Type B pancreatic cell (in vitro differentiated cells): ENCODE data around the gene RAB20. TPM values are rescaled to one million over a fixed set of nuclear protein-coding genes. Genes with fewer than 3 reads are reported as not detected.
"Not testable (repeated sequence)": the region's sequence is repeated elsewhere in the genome, so short reads cannot be mapped to it uniquely, and the experiment has no call there.

Source experiments
- DNase-seq: peaks from one replicate; pipeline ENCODE4 v3.0.0; 2021; ENCODE audit warnings: mixed read lengths; ENCODE audit not compliant: unreplicated experiment; ENCODE audit errors: extremely low spot score
- H3K27ac Mint-ChIP-seq: 2 replicates; pipeline ENCODE4 v1.8.0; 2021; ENCODE audit warnings: mild to moderate bottlenecking, mixed read lengths
- H3K27me3 Mint-ChIP-seq: 2 replicates; pipeline ENCODE4 v1.8.0; 2021; ENCODE audit warnings: mixed read lengths
- H3K36me3 Mint-ChIP-seq: 2 replicates; pipeline ENCODE4 v1.8.0; 2021; ENCODE audit warnings: mixed read lengths
- H3K4me1 Mint-ChIP-seq: one replicate; pipeline ENCODE4 v1.8.0; 2021; ENCODE audit warnings: mixed read lengths; ENCODE audit not compliant: unreplicated experiment
- H3K4me3 Mint-ChIP-seq: 2 replicates; pipeline ENCODE4 v1.8.0; 2021; ENCODE audit warnings: mild to moderate bottlenecking, mixed read lengths
- H3K9me3 Mint-ChIP-seq: 2 replicates; pipeline ENCODE4 v1.8.0; 2021; ENCODE audit warnings: mixed read lengths
- CTCF ChIP-seq: fragments of 200-600 bp; sonication (generic); conservative IDR thresholded peaks from 2 replicates; pipeline ENCODE4 v1.5.0; 2021; ENCODE audit warnings: antibody characterized with exemption, mild to moderate bottlenecking
- total RNA-seq: library from RNA; stranded (reverse); gene quantifications from 2 replicates; pipeline ENCODE4 v1.2.1, GENCODE V29; 2021; ENCODE audit warnings: low replicate concordance

The RAB20 gene
- total RNA-seq, 1 donor from 2014 or later = 6.4 TPM

- no peak for TF ChIP-seq CTCF
- H3K27ac Mint-ChIP-seq = no peak overlapping the region
- peaks cover 19% of the 10 kb centered on the region for H3K4me1 Mint-ChIP-seq
- DNase-seq = no peak
- H3K36me3 Mint-ChIP-seq = no peaks in the 10 kb centered on the region
- no peaks in the 10 kb centered on the region for H3K9me3 Mint-ChIP-seq
- no peak overlapping the region for H3K4me3 Mint-ChIP-seq
- no peaks in the 10 kb centered on the region for H3K27me3 Mint-ChIP-seq
These were observed 22.9 kb downstream of the RAB20 start for GRCh38 chr13:110538632-110539031.

- Mint-ChIP-seq H3K36me3 (no peaks in the 10 kb centered on the region), H3K4me1 (peaks cover 9% of the 10 kb centered on the region), H3K4me3 (no peak overlapping the region), H3K27me3 (no peaks in the 10 kb centered on the region), H3K9me3 (no peaks in the 10 kb centered on the region), H3K27ac (no peak overlapping the region)
- DNase-seq = no peak
- TF ChIP-seq CTCF = no peak
These were observed 25.4 kb downstream of the RAB20 start for GRCh38 chr13:110536006-110536693.

- Mint-ChIP-seq H3K36me3 (no peaks in the 10 kb centered on the region), H3K9me3 (no peaks in the 10 kb centered on the region), H3K27ac (no peak overlapping the region), H3K27me3 (no peaks in the 10 kb centered on the region), H3K4me1 (peaks cover 4% of the 10 kb centered on the region), H3K4me3 (no peak overlapping the region)
- DNase-seq = no peak
- no peak for TF ChIP-seq CTCF
These were observed 26.0 kb downstream of the RAB20 start for GRCh38 chr13:110535526-110535925.

- Mint-ChIP-seq H3K4me3 (no peak overlapping the region), H3K27me3 (no peaks in the 10 kb centered on the region), H3K36me3 (no peaks in the 10 kb centered on the region), H3K4me1 (peaks cover 7% of the 10 kb centered on the region), H3K9me3 (no peaks in the 10 kb centered on the region), H3K27ac (no peak overlapping the region)
- TF ChIP-seq CTCF = no peak
- DNase-seq = no peak
These were observed 27.5 kb downstream of the RAB20 start for GRCh38 chr13:110533771-110534670.

GRCh38 chr13:110532258-110532657 is 29.3 kb downstream of the RAB20 start:
- peaks cover 16% of the 10 kb centered on the region for H3K4me1 Mint-ChIP-seq
- not testable (repeated sequence) for H3K27me3 Mint-ChIP-seq, H3K4me3 Mint-ChIP-seq, H3K9me3 Mint-ChIP-seq, H3K27ac Mint-ChIP-seq, DNase-seq, H3K36me3 Mint-ChIP-seq

- Mint-ChIP-seq H3K36me3 (no peaks in the 10 kb centered on the region), H3K27ac (no peak overlapping the region), H3K4me1 (peaks cover 16% of the 10 kb centered on the region), H3K9me3 (no peaks in the 10 kb centered on the region), H3K27me3 (no peaks in the 10 kb centered on the region), H3K4me3 (no peak overlapping the region)
- DNase-seq = no peak
- TF ChIP-seq CTCF = no peak
These were observed 29.8 kb downstream of the RAB20 start for GRCh38 chr13:110531671-110532083.
